OCI-LY7 (cell line): ENCODE data around the gene GRID2.

Experiments
- CTCF ChIP-seq: fragments of 200-600 bp; sonication (generic); conservative IDR thresholded peaks from 2 replicates; pipeline ENCODE4 v1.5.1; 2014; ENCODE audit warnings: mild to moderate bottlenecking, antibody characterized with exemption, low read length, moderate library complexity, mixed read lengths
- EZH2phosphoT487 ChIP-seq: fragments of 200-600 bp; sonication (generic); IDR thresholded peaks from 2 replicates; pipeline ENCODE4 v1.6.1; 2018; ENCODE audit warnings: low read depth, borderline replicate concordance, mild to moderate bottlenecking, mixed run types, antibody characterized with exemption, low read length, moderate library complexity, mixed read lengths

DNA sequence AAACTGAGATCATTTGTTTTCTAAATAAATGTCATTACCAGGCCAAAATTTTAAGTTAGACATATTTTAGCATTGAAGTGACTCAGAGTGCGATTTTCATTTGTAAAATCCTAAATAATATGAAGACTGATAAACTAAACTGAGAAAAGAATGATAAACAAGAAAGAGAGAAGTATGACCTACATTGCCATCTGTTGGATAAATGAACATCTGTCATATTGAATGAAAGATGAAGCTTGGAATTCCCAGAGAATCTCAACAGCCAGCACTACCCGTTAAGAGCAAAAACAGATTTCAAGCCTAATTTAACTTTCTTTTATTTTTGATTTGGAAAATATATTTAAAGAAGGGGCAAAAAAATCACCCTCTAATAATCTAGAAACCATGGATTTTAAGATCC lies 933.8 kb downstream of the GRID2 start:
- TF ChIP-seq CTCF (no peak), EZH2phosphoT487 (no peak)
